NCI-H748 treated with DMSO at 0.1 percent for 48 hours (cell line): ENCODE results near the gene RPRML.
A peak's percentile ranks its signal among the peaks of the same experiment; 100 is the strongest.
"Not testable (repeated sequence)": the region's sequence is repeated elsewhere in the genome, so short reads cannot be mapped to it uniquely, and the experiment has no call there.

ENCODE experiments used
- DNase-seq: peaks from one replicate; lab custom pipeline; 2025; lab: John Stamatoyannopoulos, UW

The RPRML gene

GRCh38 chr17:46979147-46979863, at the start of gene RPRML:
TSS of gene RPRML (minus strand) at chr17:46979253. CDS start at chr17:46979007, 246 bp downstream.
- peak; percentile 47 for DNase-seq

DNA sequence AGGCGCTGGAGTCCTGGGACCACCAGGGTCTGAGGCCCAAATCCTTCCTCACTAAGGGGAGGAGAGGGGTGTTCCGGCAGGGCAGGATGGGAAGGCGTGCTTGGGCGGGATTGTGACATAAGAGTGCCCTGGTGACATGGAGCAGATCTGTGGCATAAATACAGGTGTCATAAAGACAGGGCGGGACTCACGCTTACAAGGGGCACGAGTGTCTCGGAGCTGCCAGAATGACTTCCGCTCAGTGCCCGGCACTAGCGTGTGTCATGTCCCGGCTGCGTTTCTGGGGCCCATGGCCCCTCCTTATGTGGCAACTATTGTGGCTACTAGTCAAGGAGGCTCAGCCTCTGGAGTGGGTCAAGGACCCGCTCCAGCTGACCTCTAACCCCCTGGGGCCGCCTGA, 37.9 kb upstream of the RPRML start:
- not testable (repeated sequence) for DNase-seq

DNA sequence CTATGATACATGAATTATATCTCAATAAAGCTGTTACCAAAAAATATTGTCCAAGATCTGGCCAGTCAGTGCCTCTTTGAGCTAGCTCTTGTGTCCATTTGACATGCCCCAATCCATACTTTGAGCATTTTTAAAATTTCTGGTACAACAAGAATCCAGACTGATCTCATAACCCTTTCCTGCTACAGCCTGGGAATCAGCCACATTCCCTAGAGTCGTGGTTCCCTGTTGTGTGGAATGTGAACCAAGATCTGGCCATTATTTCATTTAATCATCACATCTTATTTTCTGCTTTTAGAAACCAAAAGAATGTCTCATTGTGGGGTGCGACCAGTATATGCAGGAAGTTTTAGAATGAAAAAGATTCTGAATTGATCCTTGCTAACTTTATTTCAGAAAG, 34.3 kb upstream of the RPRML start:
- no peak for DNase-seq

GRCh38 chr17:47012457-47012856, 33.4 kb upstream of the RPRML start:
- DNase-seq, result no peak

DNA sequence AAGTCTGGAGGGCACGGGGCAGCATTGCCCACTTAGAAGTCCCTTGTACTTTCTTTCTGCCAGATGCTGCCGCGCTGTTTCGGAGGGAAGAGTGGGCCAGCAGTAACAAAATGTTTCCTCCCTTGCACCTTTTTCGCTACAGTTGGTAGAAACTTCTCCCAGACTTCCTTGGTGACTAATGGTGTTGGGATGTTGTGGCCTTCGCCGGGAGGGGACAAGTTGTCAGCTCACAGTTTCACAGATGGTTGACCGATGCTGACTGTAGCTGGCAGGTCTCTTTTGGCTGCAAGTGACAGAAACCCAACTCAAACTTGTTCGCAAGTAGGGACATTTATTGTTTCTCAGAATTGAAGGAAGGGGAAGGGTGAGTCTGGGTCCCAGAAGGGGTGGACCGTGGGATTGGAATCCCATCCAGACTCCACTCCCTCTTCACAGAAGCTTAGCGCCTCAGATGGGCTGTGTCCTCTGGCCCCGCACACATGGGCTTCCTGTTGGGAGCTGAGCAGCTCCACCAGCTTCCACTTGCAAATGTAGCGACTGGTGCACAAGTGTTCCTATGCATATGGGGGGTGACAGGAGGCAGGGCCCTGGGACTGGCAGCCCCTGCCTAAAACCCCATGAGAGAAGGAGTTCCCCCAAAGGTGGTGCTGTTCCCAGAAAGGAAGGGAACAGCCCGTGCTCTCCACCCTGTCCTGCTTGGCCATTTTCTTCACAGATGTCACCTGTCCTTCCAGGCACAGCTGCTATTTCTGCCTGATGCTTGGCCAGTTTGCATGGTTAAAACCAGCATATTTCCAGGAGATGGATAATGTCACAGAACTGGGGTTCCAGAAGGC, 30.9 kb upstream of the RPRML start:
- no peak for DNase-seq

DNA sequence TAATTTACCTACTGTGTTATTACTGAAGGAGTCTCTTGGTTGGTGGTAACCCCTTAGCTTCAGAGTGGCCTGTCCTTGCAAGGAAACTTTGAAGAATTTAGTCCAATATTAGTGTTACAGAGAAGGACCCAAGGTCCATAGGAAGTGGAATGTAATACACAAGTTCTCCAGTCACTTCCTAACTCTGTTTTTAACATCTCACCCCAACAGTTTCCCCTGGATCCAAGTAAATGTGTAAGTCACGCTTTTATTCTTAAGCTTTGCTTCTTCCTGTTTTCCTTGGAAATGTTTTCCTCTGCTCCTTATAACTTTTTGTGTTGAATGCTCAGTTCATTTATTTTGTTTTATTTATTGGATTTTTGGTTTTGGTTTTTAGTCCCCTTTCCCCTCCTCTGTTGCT, 25.9 kb upstream of the RPRML start:
- DNase-seq, result no peak

GRCh38 chr17:47003864-47004263, 24.8 kb upstream of the RPRML start:
- DNase-seq, result not testable (repeated sequence)

- DNase-seq, result no peak
These were observed 17.0 kb upstream of the RPRML start for GRCh38 chr17:46995841-46996571.

- DNase-seq, result no peak
These were observed 15.9 kb upstream of the RPRML start for GRCh38 chr17:46994993-46995392.

DNA sequence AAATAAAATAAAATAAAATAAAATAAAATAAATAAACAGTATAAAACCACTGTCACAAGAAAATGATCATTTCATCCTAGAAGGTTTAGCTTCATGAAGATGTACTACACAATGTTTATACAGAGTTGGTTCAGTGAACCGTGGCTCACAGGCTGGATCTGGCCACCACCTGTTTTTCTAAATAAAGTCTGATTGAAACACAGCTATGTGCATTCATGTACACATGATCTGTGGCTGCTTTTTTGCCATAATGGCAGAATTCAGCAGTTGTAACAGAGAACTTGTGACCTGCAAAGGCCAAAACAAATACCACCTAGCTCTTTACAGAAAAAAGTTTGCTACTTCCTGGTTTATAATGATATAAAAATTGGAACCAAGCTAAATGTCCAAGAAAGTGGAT, 12.6 kb upstream of the RPRML start:
- no peak for DNase-seq

- DNase-seq, result no peak
These were observed 10.8 kb upstream of the RPRML start for GRCh38 chr17:46989637-46990431.

- not testable (repeated sequence) for DNase-seq
These were observed 8.9 kb upstream of the RPRML start for GRCh38 chr17:46987927-46988326.

GRCh38 chr17:46986366-46986765, 7.3 kb upstream of the RPRML start:
- no peak for DNase-seq

DNA sequence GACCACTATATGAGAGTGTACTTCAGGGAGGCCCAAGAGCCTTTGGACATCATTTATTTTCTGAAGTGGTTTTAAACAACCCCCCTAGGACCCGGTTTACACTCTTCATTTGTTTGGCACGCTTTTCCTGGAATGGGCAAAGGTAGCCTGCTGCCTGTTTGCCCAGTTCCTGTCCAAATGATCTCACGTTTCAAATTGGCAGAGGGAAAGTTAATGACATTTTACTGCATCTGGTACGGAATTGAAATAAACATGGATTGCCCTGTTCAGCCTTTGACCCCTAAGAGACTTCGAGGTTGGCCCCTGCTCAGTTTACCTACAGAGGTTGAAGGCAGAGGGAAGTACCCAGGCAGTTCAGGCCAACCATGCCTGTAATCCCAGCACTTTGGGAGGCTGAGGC, 5.8 kb upstream of the RPRML start:
- no peak for DNase-seq

GRCh38 chr17:46984341-46984740, 5.3 kb upstream of the RPRML start:
- DNase-seq, result no peak

DNA sequence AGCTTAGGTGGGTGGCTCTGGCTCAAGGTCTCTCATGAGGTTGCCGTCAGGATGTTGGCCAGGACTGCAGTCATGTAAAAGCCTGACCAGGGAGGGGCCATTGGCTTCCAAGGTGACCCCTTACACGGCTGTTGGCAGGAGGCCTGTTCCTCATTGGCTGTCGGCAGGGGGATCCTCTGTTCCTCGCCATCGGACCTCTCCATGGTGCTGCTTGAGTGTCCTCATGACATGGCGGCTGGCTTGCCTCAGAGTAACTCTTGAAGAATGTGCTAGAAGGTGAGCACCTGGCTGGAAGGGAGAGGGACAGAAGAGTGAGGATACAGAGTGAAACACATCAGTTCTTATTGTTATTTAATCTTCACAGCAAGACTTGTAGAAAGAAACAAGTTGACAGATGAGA, 4.7 kb upstream of the RPRML start:
- no peak for DNase-seq

- no peak for DNase-seq
These were observed 3.5 kb upstream of the RPRML start for GRCh38 chr17:46982577-46982976.

DNA sequence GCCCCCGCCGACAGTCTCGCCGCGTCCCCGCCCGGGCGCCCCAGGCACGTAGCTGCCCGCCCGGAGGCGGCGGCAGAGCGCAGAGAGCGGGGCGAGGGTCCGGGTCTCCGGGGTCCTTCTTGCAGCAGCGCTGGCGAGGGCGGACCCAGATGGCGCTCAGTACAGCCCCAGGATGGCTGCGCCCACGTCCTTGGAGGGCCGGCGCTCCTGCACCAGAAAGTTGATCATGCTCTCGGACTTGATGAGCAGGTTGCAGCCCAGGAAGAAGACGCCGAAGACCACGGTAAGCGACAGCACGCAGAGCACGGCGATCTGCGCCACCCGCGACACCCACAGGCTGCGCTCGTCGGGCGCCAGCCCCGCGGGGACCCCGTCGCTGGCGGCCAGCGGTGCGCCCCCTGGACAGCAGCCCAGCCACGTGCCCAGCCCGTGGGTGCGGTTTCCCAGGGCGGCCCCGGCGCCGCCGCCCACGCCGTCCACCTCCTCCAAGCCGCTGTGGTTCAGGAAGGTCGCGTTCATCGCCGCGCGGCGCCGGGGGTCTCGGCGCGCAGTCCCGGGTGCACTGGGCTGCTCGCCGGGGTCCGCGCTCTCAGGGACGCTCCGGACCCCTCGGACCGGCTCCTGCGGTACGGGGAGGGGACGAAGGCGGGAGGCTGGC, 435 bp downstream of the RPRML start:
- peak; percentile 32 for DNase-seq

DNA sequence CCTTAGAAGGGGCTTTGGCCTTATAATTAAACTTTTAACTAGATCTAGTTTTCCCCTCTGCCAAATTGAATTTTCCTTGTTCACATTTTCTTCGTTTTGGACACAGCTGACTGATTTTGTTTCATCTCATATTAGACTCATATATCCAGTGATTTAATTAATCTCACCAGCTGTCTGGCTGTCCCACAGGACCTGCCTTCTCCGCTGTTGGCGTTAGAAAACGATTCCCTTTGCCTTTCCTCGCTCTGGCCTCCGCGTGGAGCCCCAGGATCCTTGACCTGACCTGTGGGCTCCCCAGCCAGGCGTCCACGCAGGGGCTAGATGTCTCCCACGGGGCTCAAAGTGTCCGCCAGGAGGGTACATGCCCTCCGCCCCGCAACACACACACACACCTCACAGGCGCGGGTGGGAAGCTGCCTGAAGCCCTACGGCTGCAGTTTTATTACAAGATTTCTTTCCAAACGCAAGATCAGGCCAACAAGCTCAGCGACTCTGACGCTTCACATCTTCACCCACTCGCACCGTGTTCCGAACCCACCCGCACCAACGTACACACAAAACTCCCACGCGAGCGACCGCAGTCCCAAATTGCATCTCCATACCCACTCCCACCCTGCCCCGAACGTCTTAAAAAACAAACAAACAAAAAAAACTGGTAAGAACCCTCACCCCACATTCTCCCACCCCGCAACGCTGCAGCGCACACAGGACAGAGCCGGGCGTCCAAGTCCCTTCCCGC, 1.1 kb downstream of the RPRML start:
- DNase-seq, result no peak

GRCh38 chr17:46977348-46977747, 1.7 kb downstream of the RPRML start:
- peak; percentile 56 for DNase-seq
